Esophagus squamous epithelium (tissue), 5 donors: ENCODE results near the gene IL26. TPM values are rescaled to one million over a fixed set of nuclear protein-coding genes. Genes with fewer than 3 reads are reported as not detected.

Experiments
- DNase-seq: peaks from one replicate; lab custom pipeline; 2025; lab: John Stamatoyannopoulos, UW
- H3K27ac ChIP-seq, 4 donors: fragments of 200-600 bp; sonication (generic); one replicate each; pipeline ENCODE4 v1.5.1; 2016 to 2019; ENCODE audit warnings: mild to moderate bottlenecking in 1 of 4
- H3K27me3 ChIP-seq, 4 donors: fragments of 200-600 bp; sonication (generic); 1 replicate in 3 of 4; 2 replicates in 1 of 4; pipeline versions ENCODE4 v1.5.1 to v1.6.0; 2017 to 2021; ENCODE audit warnings: antibody characterized with exemption in 1 of 4
- H3K36me3 ChIP-seq, 3 donors: fragments of 200-600 bp; sonication (generic); one replicate each; pipeline ENCODE4 v1.5.1; 2016 to 2019
- H3K4me1 ChIP-seq, 3 donors: fragments of 200-600 bp; sonication (generic); one replicate each; pipeline ENCODE4 v1.5.1; 2017 to 2019
- H3K4me3 ChIP-seq, 4 donors: fragments of 200-600 bp; sonication (generic); 1 replicate in 3 of 4; 2 replicates in 1 of 4; pipeline ENCODE4 v1.5.1; 2016 to 2019; ENCODE audit warnings: mild to moderate bottlenecking in 2 of 4, moderate library complexity in 1 of 4
- H3K9me3 ChIP-seq, 3 donors: fragments of 200-600 bp; sonication (generic); one replicate each; pipeline ENCODE4 v1.5.1; 2016 to 2019
- POLR2A ChIP-seq, 4 donors: fragments of 450-650 bp; IDR thresholded peaks; one replicate each; pipeline ENCODE4 v1.6.1; 2017; ENCODE audit warnings: antibody characterized with exemption in 4 of 4, mild to moderate bottlenecking in 4 of 4, moderate library complexity in 3 of 4
- WGBS, 2 donors: methylation state at CpG; one replicate each; pipeline ENCODE4 v1.1.5; 2018; 5-methylcytosine and 5-hydroxymethylcytosine counted together
- intact Hi-C: fragments of 100-400 bp; cut with DNase I; formaldehyde crosslinking; loops from one replicate; pipeline ENCODE4 v1.15.0; 2022
- total RNA-seq, 4 donors: library from RNA; depleted of rRNA; stranded (reverse); fragments of >200 nt; gene quantifications; one replicate each; pipeline ENCODE4 v1.1.0, GENCODE V29; 2016
- TF ChIP-seq, protein P1 (sequence below), 6 experiments: fragments of 450-650 bp in 4 of 6; fragments of 200-600 bp in 2 of 6; sonication (generic) in 2 of 6; IDR thresholded peaks; one replicate each; pipeline ENCODE4 v1.5.1; 2016 to 2019; ENCODE audit warnings: antibody characterized with exemption in 6 of 6, mild to moderate bottlenecking in 4 of 6, moderate library complexity in 4 of 6
- donor health status: DM: yes; HTN: yes; CAD: no.

The IL26 gene
- total RNA-seq, 4 donors from 2014 or later = 0.38 to 1.3 TPM; not detected in 2

DNA sequence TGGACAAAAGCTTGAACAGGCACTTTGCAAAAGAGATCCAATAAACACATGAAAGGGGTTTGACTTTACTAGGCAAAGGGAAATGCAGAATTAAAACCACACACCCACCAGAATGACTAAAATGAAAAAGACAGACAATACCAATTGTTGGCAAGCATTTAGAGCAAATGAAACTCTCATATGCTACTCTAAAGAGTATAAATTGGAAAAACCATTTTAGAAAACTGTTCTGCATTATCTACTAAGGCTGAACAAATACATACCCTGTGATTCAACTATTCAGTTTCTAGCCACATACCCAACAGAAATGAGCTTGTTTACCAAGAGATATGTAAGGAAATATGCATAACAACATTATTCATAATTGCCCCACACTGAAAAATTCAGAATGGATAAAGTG is 36.3 kb upstream of the IL26 start:
- intact Hi-C loops = no loop called here
- Histone ChIP-seq H3K27ac (no peak overlapping the region), H3K4me3 (no peak overlapping the region), H3K27me3 (no peaks in the 10 kb centered on the region), H3K4me1 (peaks cover 0 to 13% (median 0%) of the 10 kb centered on the region in 3 donors), H3K36me3 (no peaks in the 10 kb centered on the region), H3K9me3 (no peaks in the 10 kb centered on the region)
- TF ChIP-seq, protein P1, sequence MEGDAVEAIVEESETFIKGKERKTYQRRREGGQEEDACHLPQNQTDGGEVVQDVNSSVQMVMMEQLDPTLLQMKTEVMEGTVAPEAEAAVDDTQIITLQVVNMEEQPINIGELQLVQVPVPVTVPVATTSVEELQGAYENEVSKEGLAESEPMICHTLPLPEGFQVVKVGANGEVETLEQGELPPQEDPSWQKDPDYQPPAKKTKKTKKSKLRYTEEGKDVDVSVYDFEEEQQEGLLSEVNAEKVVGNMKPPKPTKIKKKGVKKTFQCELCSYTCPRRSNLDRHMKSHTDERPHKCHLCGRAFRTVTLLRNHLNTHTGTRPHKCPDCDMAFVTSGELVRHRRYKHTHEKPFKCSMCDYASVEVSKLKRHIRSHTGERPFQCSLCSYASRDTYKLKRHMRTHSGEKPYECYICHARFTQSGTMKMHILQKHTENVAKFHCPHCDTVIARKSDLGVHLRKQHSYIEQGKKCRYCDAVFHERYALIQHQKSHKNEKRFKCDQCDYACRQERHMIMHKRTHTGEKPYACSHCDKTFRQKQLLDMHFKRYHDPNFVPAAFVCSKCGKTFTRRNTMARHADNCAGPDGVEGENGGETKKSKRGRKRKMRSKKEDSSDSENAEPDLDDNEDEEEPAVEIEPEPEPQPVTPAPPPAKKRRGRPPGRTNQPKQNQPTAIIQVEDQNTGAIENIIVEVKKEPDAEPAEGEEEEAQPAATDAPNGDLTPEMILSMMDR (IDR thresholded peaks at IDR 0.05) = no peak
- TF ChIP-seq POLR2A (IDR thresholded peaks at IDR 0.05) = no peak
- no peak for DNase-seq

DNA sequence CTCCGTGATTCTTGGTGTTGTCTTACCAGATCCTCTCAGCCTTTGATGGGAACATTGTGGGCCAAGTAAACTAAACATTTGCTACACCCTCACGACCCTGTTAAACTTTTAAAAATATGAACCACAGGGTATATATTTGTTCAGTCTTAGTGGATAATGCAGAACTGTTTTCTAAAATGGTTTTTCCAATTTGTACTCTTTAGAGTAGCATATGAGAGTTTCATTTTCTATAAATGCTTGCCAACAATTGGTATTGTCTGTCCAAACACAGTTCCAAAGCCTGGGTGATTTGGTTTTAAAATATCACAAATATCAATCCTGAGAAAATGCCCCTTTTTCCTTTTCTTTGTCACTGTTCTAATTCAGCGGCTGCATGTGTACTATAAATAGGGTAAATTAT is 34.5 kb upstream of the IL26 start:
- TF ChIP-seq, protein P1 (IDR thresholded peaks at IDR 0.05) = no peak
- TF ChIP-seq POLR2A (IDR thresholded peaks at IDR 0.05) = no peak
- intact Hi-C loops = no loop called here
- Histone ChIP-seq H3K27me3 (no peaks in the 10 kb centered on the region), H3K27ac (no peak overlapping the region), H3K36me3 (no peaks in the 10 kb centered on the region), H3K4me3 (no peak overlapping the region), H3K4me1 (peaks cover 0 to 13% (median 0%) of the 10 kb centered on the region in 3 donors), H3K9me3 (no peaks in the 10 kb centered on the region)
- WGBS, 2 donors = 72 to 73% methylated on average over 3 of the region's 3 CpGs
- no peak for DNase-seq

DNA sequence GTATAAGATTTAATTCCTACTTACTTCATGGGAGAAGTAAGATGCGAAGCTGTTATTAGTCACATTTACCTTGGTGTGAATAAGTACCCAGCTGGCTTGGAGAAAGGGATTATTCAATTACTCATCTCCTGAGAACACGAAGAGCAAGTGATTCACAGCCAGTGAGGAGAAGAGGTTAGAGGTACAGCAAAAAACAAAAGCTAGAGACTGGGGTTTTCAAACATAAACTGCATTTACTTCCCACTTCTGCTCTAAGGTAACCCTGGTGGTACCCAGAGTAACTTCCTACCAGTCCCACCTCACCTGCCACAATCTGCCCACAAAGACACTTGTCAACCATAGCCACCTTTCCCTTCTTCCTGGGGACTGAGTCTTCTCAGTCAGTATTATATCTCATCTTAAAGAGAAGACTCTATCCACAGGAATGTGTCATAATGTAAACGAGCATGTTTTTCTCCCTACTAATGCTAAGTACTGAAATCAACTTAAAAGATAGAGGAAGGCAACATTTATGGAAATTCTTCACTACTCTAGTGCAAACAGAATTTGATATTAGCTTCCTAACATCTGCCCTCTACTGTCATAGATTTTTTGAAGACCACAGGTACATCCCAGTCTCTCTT is 33.8 kb upstream of the IL26 start:
- 23 to 31% methylated on average over 3 of the region's 3 CpGs for WGBS, 2 donors
- DNase-seq = no peak

DNA sequence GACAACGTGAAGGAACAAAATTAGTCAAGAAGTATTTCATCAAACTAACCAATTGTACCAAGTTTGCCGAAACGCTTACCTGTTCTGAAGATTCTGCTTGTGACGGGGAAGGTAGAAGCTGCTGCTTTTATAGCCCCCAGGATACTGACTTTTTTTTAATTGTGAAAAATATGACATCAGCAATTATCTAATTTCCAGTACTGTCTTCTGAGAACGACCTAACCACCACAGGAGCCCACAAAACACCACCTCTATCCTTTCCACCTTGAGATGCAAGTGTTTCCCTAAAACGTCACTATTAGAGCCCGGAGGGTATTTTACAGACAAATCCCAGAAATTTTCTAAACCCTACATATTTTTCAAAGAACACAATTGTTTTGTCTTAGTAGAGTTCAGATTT is 27.9 kb upstream of the IL26 start, which contains the start of gene IL22:
IL22 (minus strand) TSS at position 101 of the 400 bp plus-strand sequence. CDS start 156 bp downstream, outside the sequence.
- H3K4me1 ChIP-seq = no peaks in the 10 kb centered on the region
- TF ChIP-seq, protein P1 (IDR thresholded peaks at IDR 0.05) = no peak
- no peak for TF ChIP-seq POLR2A (IDR thresholded peaks at IDR 0.05)
- no peak within 1 kb of the TSS for H3K27ac ChIP-seq
- DNase-seq = no peak
- no peak within 1 kb of the TSS for H3K4me3 ChIP-seq
- intact Hi-C loops = no loop called here
- peaks cover 0 to 5% (median 0%) of the 10 kb centered on the region in 4 donors for H3K27me3 ChIP-seq
- 82% methylated on average over 7 of the region's 7 CpGs for WGBS, 2 donors
- no peaks in the 10 kb centered on the region for H3K9me3 ChIP-seq
- H3K36me3 ChIP-seq = no peaks in the 10 kb centered on the region

More for the DNA sequence above, 33.8 kb upstream of the IL26 start:
- H3K4me3 ChIP-seq = no peak overlapping the region
- intact Hi-C loops = no loop called here
- no peaks in the 10 kb centered on the region for H3K9me3 ChIP-seq
- peaks cover 0 to 13% (median 0%) of the 10 kb centered on the region in 3 donors for H3K4me1 ChIP-seq
- TF ChIP-seq, protein P1 (IDR thresholded peaks at IDR 0.05) = no peak
- TF ChIP-seq POLR2A (IDR thresholded peaks at IDR 0.05) = no peak
- H3K27me3 ChIP-seq = no peaks in the 10 kb centered on the region
- no peaks in the 10 kb centered on the region for H3K36me3 ChIP-seq
- H3K27ac ChIP-seq = peak overlapping the region in 3 of 4 donors; percentile 41 to 54 (median 50)

DNA sequence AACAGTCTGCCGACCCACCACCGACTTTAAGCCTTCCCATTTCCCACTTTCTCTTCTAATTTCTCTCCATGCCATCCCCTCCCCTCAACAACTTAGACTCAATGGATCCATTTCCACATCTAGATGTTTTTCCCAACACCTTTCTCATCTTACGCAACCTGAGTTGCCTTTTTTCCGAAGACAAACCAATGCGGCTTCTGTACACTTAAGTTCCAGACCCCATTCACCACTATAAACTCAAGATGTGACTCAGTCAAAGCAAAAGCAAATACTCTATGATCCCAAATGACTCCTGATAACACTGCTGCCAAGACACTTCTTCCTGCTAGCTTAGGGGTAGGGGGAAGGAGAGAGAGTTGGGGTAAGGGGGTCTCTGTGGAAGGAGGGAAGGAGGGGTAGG is 26.5 kb upstream of the IL26 start:
- peaks cover 0 to 5% (median 0%) of the 10 kb centered on the region in 4 donors for H3K27me3 ChIP-seq
- 83 to 92% methylated on average over 5 of the region's 5 CpGs for WGBS, 2 donors

More for the DNA sequence above, 26.5 kb upstream of the IL26 start:
- no peak overlapping the region for H3K27ac ChIP-seq
- no peak overlapping the region for H3K4me3 ChIP-seq
- no peaks in the 10 kb centered on the region for H3K36me3 ChIP-seq
- no peaks in the 10 kb centered on the region for H3K4me1 ChIP-seq
- TF ChIP-seq POLR2A (IDR thresholded peaks at IDR 0.05) = no peak
- TF ChIP-seq, protein P1 (IDR thresholded peaks at IDR 0.05) = no peak
- DNase-seq = no peak
- intact Hi-C loops = no loop called here
- H3K9me3 ChIP-seq = no peaks in the 10 kb centered on the region
